Measurements from ENCODE around the gene ZFP64. TPM values are rescaled to one million over a fixed set of nuclear protein-coding genes. Genes with fewer than 3 reads are reported as not detected.

ZFP64 gene
- total RNA-seq, 1 donor from 2014 or later = 25.5 TPM

GRCh38 chr20:52175840-52176239 lies 15.7 kb downstream of the ZFP64 start:
- Mint-ChIP-seq H3K4me1 (peaks cover 17% of the 10 kb centered on the region), H3K4me3 (no peak overlapping the region), H3K27ac (ENCODE audit: unreplicated experiment) (no peak overlapping the region), H3K27me3 (ENCODE audit: low read depth) (no peaks in the 10 kb centered on the region), H3K9me3 (no peaks in the 10 kb centered on the region), H3K36me3 (ENCODE audit: low read depth) (peaks cover 12% of the 10 kb centered on the region)
- no peak for DNase-seq (ENCODE audit: low read depth, low spot score)
- TF ChIP-seq, protein P1, sequence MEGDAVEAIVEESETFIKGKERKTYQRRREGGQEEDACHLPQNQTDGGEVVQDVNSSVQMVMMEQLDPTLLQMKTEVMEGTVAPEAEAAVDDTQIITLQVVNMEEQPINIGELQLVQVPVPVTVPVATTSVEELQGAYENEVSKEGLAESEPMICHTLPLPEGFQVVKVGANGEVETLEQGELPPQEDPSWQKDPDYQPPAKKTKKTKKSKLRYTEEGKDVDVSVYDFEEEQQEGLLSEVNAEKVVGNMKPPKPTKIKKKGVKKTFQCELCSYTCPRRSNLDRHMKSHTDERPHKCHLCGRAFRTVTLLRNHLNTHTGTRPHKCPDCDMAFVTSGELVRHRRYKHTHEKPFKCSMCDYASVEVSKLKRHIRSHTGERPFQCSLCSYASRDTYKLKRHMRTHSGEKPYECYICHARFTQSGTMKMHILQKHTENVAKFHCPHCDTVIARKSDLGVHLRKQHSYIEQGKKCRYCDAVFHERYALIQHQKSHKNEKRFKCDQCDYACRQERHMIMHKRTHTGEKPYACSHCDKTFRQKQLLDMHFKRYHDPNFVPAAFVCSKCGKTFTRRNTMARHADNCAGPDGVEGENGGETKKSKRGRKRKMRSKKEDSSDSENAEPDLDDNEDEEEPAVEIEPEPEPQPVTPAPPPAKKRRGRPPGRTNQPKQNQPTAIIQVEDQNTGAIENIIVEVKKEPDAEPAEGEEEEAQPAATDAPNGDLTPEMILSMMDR (conservative IDR thresholded peaks at IDR 0.05) = no peak

GRCh38 chr20:52172392-52173047 lies 19.1 kb downstream of the ZFP64 start:
- no peaks in the 10 kb centered on the region for H3K9me3 Mint-ChIP-seq
- H3K27ac Mint-ChIP-seq (ENCODE audit: unreplicated experiment) = no peak overlapping the region
- peaks cover 18% of the 10 kb centered on the region for H3K36me3 Mint-ChIP-seq (ENCODE audit: low read depth)
- no peak overlapping the region for H3K4me3 Mint-ChIP-seq
- no peak for DNase-seq (ENCODE audit: low read depth, low spot score)
- H3K27me3 Mint-ChIP-seq (ENCODE audit: low read depth) = no peaks in the 10 kb centered on the region
- TF ChIP-seq, protein P1 (conservative IDR thresholded peaks at IDR 0.05) = no peak
- no peaks in the 10 kb centered on the region for H3K4me1 Mint-ChIP-seq

DNA sequence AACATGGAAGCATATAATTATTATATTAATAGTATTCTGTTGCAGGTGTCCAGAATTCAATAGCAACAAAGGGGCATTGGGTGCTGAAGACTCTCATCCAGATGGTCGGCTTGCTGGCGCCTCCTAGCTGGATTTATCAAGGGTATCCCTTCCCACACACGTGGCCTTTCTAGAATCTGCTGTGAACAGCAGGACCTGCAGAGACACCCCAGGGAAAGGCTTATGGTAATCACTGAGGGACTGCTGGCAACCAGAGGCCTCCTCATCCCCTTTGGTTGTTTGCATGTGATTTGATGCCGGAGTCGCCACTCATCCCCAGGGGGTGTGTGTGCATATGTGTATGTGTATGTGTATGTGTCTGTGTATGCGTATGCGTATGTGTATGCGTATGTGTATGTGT lies 20.6 kb downstream of the ZFP64 start:
- Mint-ChIP-seq H3K36me3 (ENCODE audit: low read depth) (peaks cover 23% of the 10 kb centered on the region), H3K4me1 (no peaks in the 10 kb centered on the region), H3K27me3 (ENCODE audit: low read depth) (no peaks in the 10 kb centered on the region), H3K9me3 (peaks cover 2% of the 10 kb centered on the region), H3K4me3 (no peak overlapping the region), H3K27ac (ENCODE audit: unreplicated experiment) (no peak overlapping the region)
- DNase-seq (ENCODE audit: low read depth, low spot score) = no peak
- TF ChIP-seq, protein P1 (conservative IDR thresholded peaks at IDR 0.05) = no peak

GRCh38 chr20:52168116-52168515 lies 23.5 kb downstream of the ZFP64 start:
- H3K4me3 Mint-ChIP-seq = no peak overlapping the region
- peaks cover 4% of the 10 kb centered on the region for H3K9me3 Mint-ChIP-seq
- H3K36me3 Mint-ChIP-seq (ENCODE audit: low read depth) = peaks cover 41% of the 10 kb centered on the region
- TF ChIP-seq, protein P1 (conservative IDR thresholded peaks at IDR 0.05) = no peak
- no peaks in the 10 kb centered on the region for H3K4me1 Mint-ChIP-seq
- H3K27me3 Mint-ChIP-seq (ENCODE audit: low read depth) = no peaks in the 10 kb centered on the region
- DNase-seq (ENCODE audit: low read depth, low spot score) = no peak
- no peak overlapping the region for H3K27ac Mint-ChIP-seq (ENCODE audit: unreplicated experiment)

GRCh38 chr20:52167232-52167840 lies 24.2 kb downstream of the ZFP64 start:
- Mint-ChIP-seq H3K9me3 (peaks cover 4% of the 10 kb centered on the region), H3K36me3 (ENCODE audit: low read depth) (peaks cover 41% of the 10 kb centered on the region), H3K4me1 (no peaks in the 10 kb centered on the region), H3K27me3 (ENCODE audit: low read depth) (no peaks in the 10 kb centered on the region), H3K4me3 (no peak overlapping the region), H3K27ac (ENCODE audit: unreplicated experiment) (no peak overlapping the region)
- DNase-seq (ENCODE audit: low read depth, low spot score) = no peak
- TF ChIP-seq, protein P1 (conservative IDR thresholded peaks at IDR 0.05) = no peak

Data from neural crest cell (in vitro differentiated cells).